GM19468 (cell line): ENCODE data around the gene RANBP9.

Experiments
- ATAC-seq: cut with Tn5 transposase; IDR thresholded peaks from one replicate; pipeline ENCODE4 v1.9.1; 2021; ENCODE audit warnings: mild to moderate bottlenecking, moderate library complexity, moderate number of reproducible peaks; ENCODE audit not compliant: unreplicated experiment; ENCODE audit errors: extremely low read depth

The RANBP9 gene

GRCh38 chr6:13613029-13613594 is 98.5 kb downstream of the RANBP9 start:
- ATAC-seq, result no peak

DNA sequence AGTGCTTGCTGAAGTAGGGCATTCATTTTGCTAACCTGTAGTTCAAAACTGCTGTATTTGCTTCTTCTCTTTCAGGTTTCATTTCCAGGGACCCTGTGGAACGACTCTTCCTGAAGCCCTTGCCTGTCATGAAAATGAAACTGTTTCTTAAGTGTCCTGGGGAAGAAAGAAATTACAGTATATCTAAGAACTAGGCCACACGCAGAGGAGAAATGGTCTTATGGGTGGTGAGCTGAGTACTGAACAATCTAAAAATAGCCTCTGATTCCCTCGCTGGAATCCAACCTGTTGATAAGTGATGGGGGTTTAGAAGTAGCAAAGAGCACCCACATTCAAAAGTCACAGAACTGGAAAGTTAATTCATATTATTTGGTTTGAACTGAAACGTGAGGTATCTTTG is 99.9 kb downstream of the RANBP9 start:
- no peak for ATAC-seq

GRCh38 chr6:13605634-13606033 is 106.0 kb downstream of the RANBP9 start:
- no peak for ATAC-seq

- ATAC-seq, result no peak
These were observed 106.9 kb downstream of the RANBP9 start for GRCh38 chr6:13604546-13605416.

DNA sequence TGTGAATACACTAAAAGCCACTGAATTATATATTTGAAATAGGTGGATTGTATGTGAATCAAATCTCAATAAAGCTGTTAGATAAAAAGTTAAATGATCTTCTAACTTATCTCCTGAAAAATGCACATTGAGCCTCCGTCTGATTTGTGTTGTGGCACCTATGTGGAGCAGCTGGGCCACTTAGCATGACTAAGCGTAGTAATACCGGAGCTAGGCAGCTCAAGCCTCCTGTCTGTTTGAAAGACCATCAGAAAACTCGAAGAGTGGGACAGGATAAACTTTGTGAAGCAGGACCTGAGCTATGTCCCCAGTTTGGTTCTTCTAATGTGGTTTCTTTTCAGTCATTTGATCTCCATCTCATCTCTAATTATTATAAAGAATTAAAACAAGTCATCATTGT is 107.5 kb downstream of the RANBP9 start:
- ATAC-seq, result no peak

GRCh38 chr6:13600036-13600435 is 111.6 kb downstream of the RANBP9 start:
- no peak for ATAC-seq

DNA sequence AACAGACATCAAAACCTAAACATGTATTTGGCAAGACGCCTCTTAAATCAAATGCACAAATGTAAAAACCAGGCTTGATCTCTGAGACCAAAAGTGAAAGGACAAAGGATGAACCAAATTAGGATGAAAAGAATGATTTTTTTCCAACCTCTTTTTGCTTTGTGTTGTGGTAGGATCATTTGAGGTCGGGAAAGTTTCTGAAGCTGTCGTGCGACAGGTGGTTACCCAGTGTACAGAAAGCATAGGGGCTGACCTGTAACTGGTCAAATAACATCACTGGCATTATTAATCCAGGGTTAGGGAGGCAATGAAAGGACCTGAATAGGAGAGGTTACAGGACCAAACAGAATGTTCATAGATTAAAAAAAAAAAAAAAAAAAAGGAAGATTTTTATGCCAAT is 114.6 kb downstream of the RANBP9 start:
- no peak for ATAC-seq

- no peak for ATAC-seq
These were observed 117.9 kb downstream of the RANBP9 start for GRCh38 chr6:13593720-13594119.

- ATAC-seq, result no peak
These were observed 118.5 kb downstream of the RANBP9 start for GRCh38 chr6:13593103-13593502.

DNA sequence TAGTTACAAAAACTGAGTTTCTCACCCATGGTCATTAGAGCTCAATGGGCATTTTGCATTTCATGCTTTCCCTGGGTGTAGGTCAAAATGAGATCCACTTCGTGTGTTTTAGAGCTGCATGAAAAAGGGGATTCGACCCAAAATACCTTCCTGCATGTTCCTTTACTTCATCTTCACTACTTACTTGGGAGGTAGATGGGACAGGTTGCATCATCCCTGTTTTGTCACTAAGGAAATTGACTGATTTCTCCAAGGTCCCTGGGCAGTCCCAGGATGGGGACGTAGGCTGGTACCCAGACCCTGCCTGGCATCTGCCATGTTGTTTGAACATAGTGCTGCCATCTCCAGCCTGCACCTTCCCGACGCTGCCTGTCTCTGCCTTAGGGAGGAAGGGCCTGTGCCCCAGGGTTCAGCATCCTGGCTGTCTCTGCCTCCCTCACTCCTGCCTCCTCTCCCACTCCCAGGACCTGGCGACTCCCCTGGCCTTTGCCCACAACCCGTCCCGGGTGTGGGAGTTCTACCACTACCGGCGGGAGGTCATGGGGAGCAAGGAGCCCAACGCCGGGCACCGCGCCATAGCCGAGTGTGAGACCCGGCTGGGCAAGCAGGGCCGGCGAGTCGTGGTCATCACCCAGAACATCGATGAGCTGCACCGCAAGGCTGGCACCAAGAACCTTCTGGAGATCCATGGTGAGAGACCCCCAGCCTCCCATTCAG is 120.3 kb downstream of the RANBP9 start:
- no peak for ATAC-seq

GRCh38 chr6:13590574-13591153 is 121.0 kb downstream of the RANBP9 start:
- ATAC-seq, result no peak

GRCh38 chr6:13589801-13590200 is 121.8 kb downstream of the RANBP9 start:
- no peak for ATAC-seq

DNA sequence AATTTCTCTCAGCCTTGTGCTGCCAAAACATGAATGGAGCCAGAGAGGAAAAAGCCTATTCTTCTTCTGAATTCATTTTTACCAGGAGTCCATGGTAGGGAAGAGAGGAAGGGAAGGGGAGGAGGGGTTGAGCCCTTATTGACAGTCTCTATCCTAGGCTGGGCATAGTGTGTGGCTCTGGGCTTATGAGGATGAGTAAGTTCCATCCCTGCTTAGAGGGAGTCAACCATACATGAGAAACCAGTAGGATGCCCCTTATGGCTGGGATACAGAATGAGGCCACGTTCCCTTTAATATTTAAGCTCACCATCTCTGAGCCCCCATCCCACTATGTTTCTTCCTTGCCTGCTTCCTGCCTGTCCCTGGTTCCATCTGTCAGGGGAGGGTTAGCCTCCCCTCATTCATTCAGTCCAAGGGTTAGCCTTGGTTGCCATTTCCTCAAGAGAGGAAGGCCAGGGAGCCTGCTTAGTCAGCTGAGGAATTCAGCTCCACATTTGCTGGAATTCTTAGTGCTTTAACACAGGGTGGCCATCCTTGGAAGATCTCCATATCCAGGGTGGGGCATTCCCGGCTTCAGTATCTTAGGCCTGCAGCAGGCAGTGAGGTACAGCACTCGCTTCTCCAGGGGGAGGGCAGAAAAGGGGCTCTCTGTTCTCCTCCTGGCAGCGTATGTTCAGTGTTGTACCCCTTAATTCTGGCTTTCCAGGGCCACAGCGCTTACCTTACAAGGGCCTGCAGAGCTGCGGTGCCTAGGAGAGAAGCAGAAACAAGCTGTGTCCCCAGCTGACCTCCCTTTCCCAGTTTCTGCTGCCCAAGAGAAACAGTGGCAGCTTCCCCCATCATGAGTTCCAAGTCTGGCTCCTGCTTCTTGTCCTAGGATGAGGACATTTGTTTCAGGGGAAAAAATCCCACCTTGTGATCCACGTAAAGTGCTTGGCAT is 124.8 kb downstream of the RANBP9 start:
- no peak for ATAC-seq

DNA sequence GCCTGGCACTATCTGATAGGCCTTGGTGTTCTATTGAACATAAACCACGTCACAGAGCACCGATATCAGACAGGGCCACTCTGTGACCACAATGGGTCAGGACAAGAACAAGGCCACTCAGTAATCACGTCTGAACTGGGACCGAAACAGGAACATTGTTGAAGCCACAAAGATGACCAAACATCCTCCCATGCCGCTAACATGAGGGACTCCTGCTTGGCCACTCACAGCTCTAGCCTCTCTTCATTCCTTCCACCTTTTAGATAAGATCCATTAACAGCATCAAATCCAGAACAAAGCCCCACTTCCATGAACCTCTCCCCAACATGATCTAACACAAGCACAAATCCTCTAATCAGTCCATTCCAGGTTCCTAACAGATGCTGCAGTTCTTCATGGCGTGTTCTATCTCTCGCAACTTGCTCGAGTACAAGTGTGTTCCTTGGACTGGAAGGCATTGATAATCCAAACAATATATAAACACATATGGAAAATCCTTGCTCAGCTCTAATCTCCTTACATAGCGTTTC is 129.9 kb downstream of the RANBP9 start:
- ATAC-seq, result no peak

GRCh38 chr6:13579911-13580310 is 131.7 kb downstream of the RANBP9 start:
- ATAC-seq, result no peak

GRCh38 chr6:13577926-13578325 is 133.7 kb downstream of the RANBP9 start:
- ATAC-seq, result no peak

GRCh38 chr6:13576017-13576416 is 135.6 kb downstream of the RANBP9 start:
- no peak for ATAC-seq

DNA sequence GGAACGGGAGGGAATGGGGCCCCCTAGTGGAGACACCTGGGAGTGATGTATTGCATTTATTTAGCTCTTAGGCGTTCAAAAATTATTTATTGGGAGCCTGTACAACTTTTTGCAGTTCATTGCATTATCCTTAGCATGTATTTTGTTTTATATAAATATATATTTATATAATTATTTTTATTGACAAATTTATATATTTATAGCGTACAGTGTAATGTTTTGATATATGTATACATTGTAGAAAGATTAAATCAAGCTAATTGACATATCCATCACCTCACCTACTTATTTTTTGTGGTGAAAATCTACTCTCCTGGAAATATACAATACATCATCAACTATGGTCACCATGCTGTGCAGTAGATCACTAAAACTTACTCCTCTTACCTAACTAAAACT is 136.3 kb downstream of the RANBP9 start:
- no peak for ATAC-seq

GRCh38 chr6:13574571-13575376 is 136.9 kb downstream of the RANBP9 start, which contains the start of gene SIRT5:
SIRT5 (plus strand) TSS chr6:13574601; CDS start chr6:13584111, 9,510 bp downstream.
- ATAC-seq, result peak; percentile 15
